Activated CD4-positive, alpha-beta T cell treated with anti-CD3 and anti-CD28 coated beads, Interleukin-10, Interleukin-2, amounts not matched to agents 100 ng/mL and 50 ng/mL, durations not matched to agents 16 hours and 8 hours (primary cell): Measurements from ENCODE around the gene SLC26A1.

Experiments used
- DNase-seq: peaks from one replicate; pipeline ENCODE4 v3.0.0-alpha.2; 2020

Gene SLC26A1

GRCh38 chr4:997375-998071 is 4.3 kb upstream of the SLC26A1 start:
- no peak for DNase-seq

- no peak for DNase-seq
Observed at GRCh38 chr4:996997-997374, 3.8 kb upstream of the SLC26A1 start.

GRCh38 chr4:996030-996996 is 3.1 kb upstream of the SLC26A1 start:
- DNase-seq = no peak

- DNase-seq = no peak
Observed at GRCh38 chr4:995311-996026, 2.3 kb upstream of the SLC26A1 start.

- DNase-seq = no peak
Observed at GRCh38 chr4:992297-993110, 700 bp downstream of the SLC26A1 start.

GRCh38 chr4:991451-992296 is 1.5 kb downstream of the SLC26A1 start:
- no peak for DNase-seq

- DNase-seq = no peak
Observed at GRCh38 chr4:990746-991367, 2.3 kb downstream of the SLC26A1 start.

DNA sequence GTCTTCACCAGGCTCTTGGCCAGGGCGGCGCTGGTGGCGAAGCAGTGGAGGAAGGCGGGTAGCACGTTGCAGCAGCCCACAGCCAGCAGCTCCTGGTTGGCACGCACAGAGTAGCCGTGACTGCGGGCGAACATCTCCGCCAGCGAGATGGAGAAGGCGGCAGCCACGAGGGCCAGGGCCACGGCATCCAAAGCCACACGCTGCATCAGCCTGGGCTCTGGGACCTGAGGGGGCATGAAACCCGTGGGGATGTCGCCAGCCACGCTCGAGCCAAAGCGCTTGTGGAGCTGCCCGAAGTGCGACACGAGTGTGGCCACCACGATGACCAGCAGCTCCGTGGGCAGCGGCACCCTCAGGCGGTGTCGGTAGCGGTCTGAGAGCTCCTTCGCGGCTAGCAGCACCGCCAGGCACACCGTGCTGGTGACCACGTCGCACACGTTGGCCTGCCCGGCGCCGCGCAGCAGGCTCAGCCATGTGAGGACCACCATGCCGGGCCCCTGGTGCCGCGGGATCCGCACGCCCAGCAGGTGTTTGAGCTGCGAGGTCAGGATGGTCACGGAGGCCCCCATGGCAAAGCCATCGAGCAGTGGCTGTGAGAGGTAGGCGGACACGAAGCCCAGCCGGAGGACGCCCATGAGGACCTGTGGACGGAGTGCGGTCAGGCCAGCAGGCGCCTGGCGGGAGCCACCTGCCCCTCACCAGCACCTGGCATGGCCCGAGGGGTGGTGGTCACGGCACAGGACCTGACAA is 3.3 kb downstream of the SLC26A1 start:
- no peak for DNase-seq

GRCh38 chr4:988726-989721 is 4.2 kb downstream of the SLC26A1 start:
- no peak for DNase-seq

DNA sequence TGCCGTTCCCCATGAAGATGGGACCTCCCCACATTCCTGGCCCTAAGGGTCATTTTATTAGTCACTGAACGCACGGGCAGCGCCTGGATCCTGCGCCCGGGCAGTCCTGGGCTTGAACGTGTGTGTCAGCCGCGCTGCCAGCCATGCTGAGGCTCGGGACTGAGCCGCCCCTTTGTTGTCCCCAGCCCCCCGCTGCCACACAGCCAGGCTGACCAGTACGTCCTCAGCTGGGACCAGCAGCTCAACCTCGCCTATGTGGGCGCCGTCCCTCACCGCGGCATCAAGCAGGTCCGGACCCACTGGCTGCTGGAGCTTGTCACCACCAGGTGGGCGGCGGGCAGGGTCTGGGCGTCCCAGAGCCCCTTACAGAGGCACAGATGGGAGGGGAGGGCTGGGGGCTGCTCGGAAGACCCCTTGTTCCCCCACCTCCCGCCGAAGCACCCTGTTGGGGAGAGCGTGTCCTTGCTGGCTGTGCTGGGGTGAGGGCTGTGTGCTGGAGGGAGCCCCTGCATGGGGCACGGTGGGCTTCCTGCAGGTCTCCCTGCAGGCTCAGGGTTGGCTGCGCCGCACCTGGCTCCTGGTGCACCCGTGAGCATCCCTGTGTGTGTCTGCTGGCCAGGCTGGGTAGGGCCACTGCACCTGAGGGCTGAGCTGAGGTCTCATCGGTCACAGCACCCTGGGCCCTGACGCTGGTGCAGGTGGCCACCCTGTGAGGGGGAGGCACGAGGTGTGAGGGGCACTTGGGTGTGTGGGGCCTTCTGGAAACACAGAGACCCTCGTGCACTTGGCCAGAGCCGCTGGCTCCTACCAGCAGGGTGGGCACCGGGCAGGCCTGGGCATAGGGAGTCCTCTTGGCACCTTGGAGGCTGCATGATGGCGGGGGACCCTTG is 5.3 kb downstream of the SLC26A1 start:
- no peak for DNase-seq

DNA sequence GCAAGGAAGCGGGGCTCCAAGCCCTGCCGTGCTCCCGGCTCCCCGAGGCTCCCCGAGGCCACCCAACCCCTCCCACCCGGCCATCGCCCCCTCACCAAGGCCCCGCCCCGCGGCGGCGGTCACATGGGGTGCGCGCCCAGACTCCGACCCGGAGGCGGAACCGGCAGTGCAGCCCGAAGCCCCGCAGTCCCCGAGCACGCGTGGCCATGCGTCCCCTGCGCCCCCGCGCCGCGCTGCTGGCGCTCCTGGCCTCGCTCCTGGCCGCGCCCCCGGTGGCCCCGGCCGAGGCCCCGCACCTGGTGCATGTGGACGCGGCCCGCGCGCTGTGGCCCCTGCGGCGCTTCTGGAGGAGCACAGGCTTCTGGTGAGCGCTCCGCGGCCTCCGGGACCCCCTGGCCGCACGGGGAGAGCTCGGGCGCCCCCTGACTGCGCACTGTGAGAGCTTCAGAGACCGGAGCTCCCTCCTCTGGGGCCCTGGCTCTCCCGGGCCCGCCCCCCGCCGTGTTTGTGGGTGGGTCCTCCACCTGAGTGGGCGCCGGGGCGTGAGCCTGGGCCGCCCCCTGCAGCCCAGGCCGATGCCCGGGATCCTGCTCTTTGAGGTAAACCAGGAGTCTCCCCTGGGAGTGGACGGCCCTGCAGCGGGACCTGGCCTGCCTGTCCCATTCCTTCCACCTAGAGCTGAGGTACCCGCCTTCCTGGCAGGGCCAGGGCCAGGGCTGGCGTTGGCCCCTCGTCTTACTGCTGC is 6.2 kb downstream of the SLC26A1 start, which contains the start of gene IDUA:
Gene IDUA (plus strand): TSS at position 166 of the 745 bp plus-strand sequence. CDS start 41 bp downstream, at position 207.
- DNase-seq = peak; percentile 87

GRCh38 chr4:986428-986878 is 6.8 kb downstream of the SLC26A1 start:
- DNase-seq = no peak

DNA sequence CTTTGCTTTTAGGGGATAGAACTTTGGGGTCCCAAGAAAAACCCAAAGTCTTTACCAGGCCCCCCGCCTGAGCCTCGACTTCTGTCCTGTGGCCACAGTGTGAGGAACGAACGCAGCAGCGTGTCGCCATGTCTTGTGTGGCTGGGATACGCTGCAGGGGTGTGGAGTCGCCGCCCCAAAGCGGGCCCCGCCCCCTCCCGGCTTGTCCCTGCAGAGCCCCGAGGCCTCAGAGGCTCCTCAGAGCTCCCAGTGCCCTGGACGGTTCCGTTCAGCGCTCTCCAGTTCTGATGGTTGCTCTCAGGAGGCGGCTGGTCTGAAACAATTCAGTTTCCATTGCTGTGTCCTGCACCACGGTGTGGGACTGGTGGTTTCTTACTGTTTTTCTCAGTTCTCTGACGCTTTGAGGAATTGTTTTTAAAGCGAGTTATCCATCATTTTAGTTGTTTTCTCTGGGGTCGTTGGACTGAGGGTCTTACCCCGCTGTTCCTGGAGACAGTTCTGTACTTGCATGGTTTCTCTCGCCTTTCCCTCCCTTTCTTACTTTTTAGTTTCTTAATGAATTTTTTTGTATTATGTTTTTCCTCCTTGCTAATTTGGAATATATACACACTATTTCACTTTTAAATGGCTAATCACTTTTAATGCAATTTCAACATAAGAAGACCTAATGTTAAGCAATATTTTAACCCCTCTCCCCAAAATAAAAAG is 7.9 kb downstream of the SLC26A1 start:
- peak; percentile 66 for DNase-seq

GRCh38 chr4:984336-985054 is 8.7 kb downstream of the SLC26A1 start:
- DNase-seq = no peak

- DNase-seq = no peak
Observed at GRCh38 chr4:982814-983213, 10.4 kb downstream of the SLC26A1 start.

GRCh38 chr4:982291-982690 is 10.9 kb downstream of the SLC26A1 start:
- no peak for DNase-seq
